Gastrocnemius medialis (tissue), 4 donors: ENCODE measurements around the gene ZFYVE27.

Experiments used
- CTCF ChIP-seq, 5 experiments: fragments of 450-650 bp in 3 of 5; fragments of 200-600 bp in 2 of 5; sonication (generic) in 2 of 5; IDR thresholded peaks in 4 of 5; conservative IDR thresholded peaks in 1 of 5; 1 replicate in 4 of 5; 2 replicates in 1 of 5; pipeline ENCODE4 v1.5.1; 2016 to 2019; ENCODE audit warnings: antibody characterized with exemption in 5 of 5, mild to moderate bottlenecking in 3 of 5, moderate library complexity in 3 of 5
- POLR2A ChIP-seq, 2 donors: fragments of 450-650 bp; IDR thresholded peaks; one replicate each; pipeline ENCODE4 v1.6.1; 2017; ENCODE audit warnings: antibody characterized with exemption in 2 of 2, mild to moderate bottlenecking in 2 of 2, moderate library complexity in 2 of 2

DNA sequence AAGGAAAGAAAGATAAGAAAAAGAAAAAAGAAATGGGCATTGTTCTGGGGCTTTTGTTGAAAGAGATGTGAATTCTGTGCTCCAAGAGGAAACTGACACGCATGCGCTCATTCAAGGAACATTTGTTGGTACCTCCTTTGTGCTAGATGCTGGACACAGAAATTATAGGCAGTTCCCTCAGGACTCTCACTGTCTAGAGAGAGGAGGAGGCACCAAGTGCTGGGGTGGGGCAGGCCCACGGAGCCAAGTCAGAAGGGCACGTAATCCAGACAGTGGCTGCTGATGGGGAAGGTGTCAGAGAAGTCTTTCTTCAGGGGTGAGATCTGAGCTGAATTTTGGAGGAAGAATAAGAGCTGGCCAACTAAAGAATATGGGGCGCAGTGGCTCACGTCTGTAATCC, 2.9 kb upstream of the ZFYVE27 start:
- TF ChIP-seq CTCF (IDR thresholded peaks at IDR 0.05 in 4 of 5, conservative IDR thresholded peaks at IDR 0.05 in 1 of 5) (no peak), POLR2A (IDR thresholded peaks at IDR 0.05) (no peak)
